ENCODE data around the gene PTTG1IP2. TPM values are rescaled to one million over a fixed set of nuclear protein-coding genes. Genes with fewer than 3 reads are reported as not detected.

Gene PTTG1IP2
- total RNA-seq, 1 experiment from 2014 or later, result not detected

DNA sequence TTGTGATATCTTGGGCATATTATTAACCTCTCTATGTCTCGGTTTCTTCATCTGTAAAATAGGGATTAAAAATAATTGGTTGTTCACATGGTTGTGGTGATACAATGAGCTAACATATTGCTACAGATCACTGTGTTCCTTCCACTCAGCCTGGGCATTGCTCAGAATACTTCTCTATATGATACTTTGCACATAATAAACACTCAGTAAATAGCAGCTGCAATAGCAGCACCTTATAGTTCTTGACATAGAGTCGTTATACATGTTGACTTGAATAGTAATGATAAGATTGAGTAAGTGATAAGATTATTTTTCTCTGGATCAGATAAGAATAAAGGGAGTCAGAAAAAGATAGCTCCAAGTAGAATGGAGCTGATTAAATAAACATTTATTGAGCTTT, 42.3 kb downstream of the PTTG1IP2 start:
- H4K20me1 ChIP-seq (ENCODE audit: control insufficient read depth, insufficient read depth, insufficient read length), result no peaks in the 10 kb centered on the region
- no peak overlapping the region for H2AK5ac ChIP-seq (ENCODE audit: insufficient read length, low read length)
- H2BK15ac ChIP-seq (ENCODE audit: low read depth, low read length), result no peak overlapping the region
- no peaks in the 10 kb centered on the region for H3K4me1 ChIP-seq (ENCODE audit: insufficient read depth, low read length)
- H3K27me3 Mint-ChIP-seq (ENCODE audit: low read depth), result no peaks in the 10 kb centered on the region
- H4K91ac ChIP-seq (ENCODE audit: insufficient read length, low read depth, low read length), result no peak overlapping the region
- H3K9me3 ChIP-seq (ENCODE audit: control insufficient read depth, low read depth, low read length), result no peaks in the 10 kb centered on the region
- no peaks in the 10 kb centered on the region for H3K9me3 Mint-ChIP-seq
- H4K5ac ChIP-seq (ENCODE audit: insufficient read length, low read depth, low read length), result no peak overlapping the region
- H3K27ac Mint-ChIP-seq, result no peak overlapping the region
- TF ChIP-seq, protein P1, sequence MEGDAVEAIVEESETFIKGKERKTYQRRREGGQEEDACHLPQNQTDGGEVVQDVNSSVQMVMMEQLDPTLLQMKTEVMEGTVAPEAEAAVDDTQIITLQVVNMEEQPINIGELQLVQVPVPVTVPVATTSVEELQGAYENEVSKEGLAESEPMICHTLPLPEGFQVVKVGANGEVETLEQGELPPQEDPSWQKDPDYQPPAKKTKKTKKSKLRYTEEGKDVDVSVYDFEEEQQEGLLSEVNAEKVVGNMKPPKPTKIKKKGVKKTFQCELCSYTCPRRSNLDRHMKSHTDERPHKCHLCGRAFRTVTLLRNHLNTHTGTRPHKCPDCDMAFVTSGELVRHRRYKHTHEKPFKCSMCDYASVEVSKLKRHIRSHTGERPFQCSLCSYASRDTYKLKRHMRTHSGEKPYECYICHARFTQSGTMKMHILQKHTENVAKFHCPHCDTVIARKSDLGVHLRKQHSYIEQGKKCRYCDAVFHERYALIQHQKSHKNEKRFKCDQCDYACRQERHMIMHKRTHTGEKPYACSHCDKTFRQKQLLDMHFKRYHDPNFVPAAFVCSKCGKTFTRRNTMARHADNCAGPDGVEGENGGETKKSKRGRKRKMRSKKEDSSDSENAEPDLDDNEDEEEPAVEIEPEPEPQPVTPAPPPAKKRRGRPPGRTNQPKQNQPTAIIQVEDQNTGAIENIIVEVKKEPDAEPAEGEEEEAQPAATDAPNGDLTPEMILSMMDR (conservative IDR thresholded peaks at IDR 0.05), result no peak
- no peak overlapping the region for H3K18ac ChIP-seq (ENCODE audit: insufficient read length, low read depth, low read length)
- no peaks in the 10 kb centered on the region for H3K23me2 ChIP-seq (ENCODE audit: insufficient read length, low read depth, low read length, poor library complexity, severe bottlenecking)
- no peak overlapping the region for H3K56ac ChIP-seq (ENCODE audit: insufficient read length, low read depth, low read length)
- no peaks in the 10 kb centered on the region for H3K79me2 ChIP-seq (ENCODE audit: insufficient read depth, low read length)
- H3K27ac ChIP-seq (ENCODE audit: insufficient read length, low read depth, low read length), result no peak overlapping the region
- H3K27me3 ChIP-seq (ENCODE audit: insufficient read depth, low read length), result no peaks in the 10 kb centered on the region
- no peak overlapping the region for H3K14ac ChIP-seq (ENCODE audit: insufficient read depth, low read length)
- H3T11ph ChIP-seq (ENCODE audit: low read length), result no peak overlapping the region
- H3K9ac ChIP-seq (ENCODE audit: extremely low read depth, insufficient read length, low read length), result no peak overlapping the region
- no peak overlapping the region for H2BK120ac ChIP-seq (ENCODE audit: low read depth, low read length, poor library complexity, severe bottlenecking)
- no peak overlapping the region for H3K23ac ChIP-seq (ENCODE audit: insufficient read length, low read depth, low read length)
- no peak overlapping the region for H3K4me3 Mint-ChIP-seq
- H2BK20ac ChIP-seq (ENCODE audit: low read depth, low read length, poor library complexity, severe bottlenecking), result no peak overlapping the region
- no CpG with 5 or more reads among the region's 2 CpGs for WGBS (ENCODE audit: extremely low coverage, insufficient read length, low lambda C conversion rate)
- H4K8ac ChIP-seq (replicated peaks; ENCODE audit: insufficient read length, low read depth, low read length), result no peak overlapping the region
- no peaks in the 10 kb centered on the region for H3K36me3 Mint-ChIP-seq (ENCODE audit: insufficient read depth in 1 of 3, low read depth in 3 of 3)
- no peak overlapping the region for H2AFZ ChIP-seq (ENCODE audit: low read length)
- H2BK12ac ChIP-seq (ENCODE audit: insufficient read length, low read depth, low read length), result no peak overlapping the region
- no peaks in the 10 kb centered on the region for H3K4me1 Mint-ChIP-seq
- no peaks in the 10 kb centered on the region for H3K79me1 ChIP-seq (ENCODE audit: insufficient read depth, low read depth, low read length, poor library complexity, severe bottlenecking)
- no peak for DNase-seq
- no peak overlapping the region for H3K4ac ChIP-seq (ENCODE audit: low read depth, low read length)
- no peak overlapping the region for H2BK5ac ChIP-seq (ENCODE audit: insufficient read length, low read length)
- no peak overlapping the region for H3K4me2 ChIP-seq (ENCODE audit: insufficient read depth, insufficient read length, low read length)

All from H9 (cell line).